ENCODE results near the gene NFIA.
A peak's percentile ranks its signal among the peaks of the same experiment; 100 is the strongest.
"Not testable (repeated sequence)": the region's sequence is repeated elsewhere in the genome, so short reads cannot be mapped to it uniquely, and the experiment has no call there.

The NFIA gene

GRCh38 chr1:61254634-61255357, 172.4 kb downstream of the NFIA start:
- no peak for DNase-seq

- no peak for DNase-seq
Measured at GRCh38 chr1:61255358-61255703, 173.0 kb downstream of the NFIA start.

- DNase-seq: no peak
Measured at GRCh38 chr1:61259379-61260148, 177.2 kb downstream of the NFIA start.

GRCh38 chr1:61260171-61260570, 177.8 kb downstream of the NFIA start:
- DNase-seq: no peak

GRCh38 chr1:61261595-61261994, 179.2 kb downstream of the NFIA start:
- no peak for DNase-seq

- DNase-seq: no peak
Measured at GRCh38 chr1:61263905-61264824, 181.8 kb downstream of the NFIA start.

GRCh38 chr1:61264825-61265242, 182.5 kb downstream of the NFIA start:
- no peak for DNase-seq

- no peak for DNase-seq
Measured at GRCh38 chr1:61265665-61266064, 183.3 kb downstream of the NFIA start.

- DNase-seq: no peak
Measured at GRCh38 chr1:61266738-61267137, 184.4 kb downstream of the NFIA start.

GRCh38 chr1:61268546-61269240, 186.3 kb downstream of the NFIA start:
- no peak for DNase-seq

GRCh38 chr1:61269602-61270001, 187.2 kb downstream of the NFIA start:
- no peak for DNase-seq

- DNase-seq: no peak
Measured at GRCh38 chr1:61270107-61270506, 187.7 kb downstream of the NFIA start.

GRCh38 chr1:61270761-61271411, 188.5 kb downstream of the NFIA start:
- DNase-seq: peak in 1 of 2 donors; percentile 20

GRCh38 chr1:61271412-61271789, 189.0 kb downstream of the NFIA start:
- DNase-seq: peak; percentile 6 to 22

- no peak for DNase-seq
Measured at GRCh38 chr1:61273167-61273705, 190.9 kb downstream of the NFIA start.

GRCh38 chr1:61273861-61274260, 191.5 kb downstream of the NFIA start:
- no peak for DNase-seq

GRCh38 chr1:61274939-61275338, 192.6 kb downstream of the NFIA start:
- DNase-seq: no peak

- DNase-seq: no peak
Measured at GRCh38 chr1:61276246-61276645, 193.9 kb downstream of the NFIA start.

GRCh38 chr1:61277121-61277690, 194.8 kb downstream of the NFIA start:
- DNase-seq: no peak

- DNase-seq: not testable (repeated sequence)
Measured at GRCh38 chr1:61278503-61278902, 196.1 kb downstream of the NFIA start.

- DNase-seq: no peak
Measured at GRCh38 chr1:61278966-61279365, 196.6 kb downstream of the NFIA start.

GRCh38 chr1:61279570-61279969, 197.2 kb downstream of the NFIA start:
- no peak for DNase-seq

Measured in stimulated activated CD4-positive, alpha-beta T cell treated with anti-CD3 and anti-CD28 coated beads, Interleukin-2, amount 100 ng/mL, for 24 hours (primary cell).